H54 (cell line): ENCODE results near the gene IGLL1.
A peak's percentile ranks its signal among the peaks of the same experiment; 100 is the strongest.
"Not testable (repeated sequence)": the region's sequence is repeated elsewhere in the genome, so short reads cannot be mapped to it uniquely, and the experiment has no call there.

ENCODE experiments used
- DNase-seq: peaks from one replicate; pipeline ENCODE4 v3.0.0; 2011; ENCODE audit warnings: low spot score, mixed read lengths; ENCODE audit not compliant: insufficient read length
- FAIRE-seq: peaks from 3 replicates; lab custom pipeline; 2011; peaks lifted over from hg19 to GRCh38; lab: Jason Lieb, UNC
- POLR2A ChIP-seq: IDR thresholded peaks from 2 replicates; pipeline ENCODE4 v1.6.1; 2011; ENCODE audit warnings: low read depth, mild to moderate bottlenecking, low read length

The IGLL1 gene

DNA sequence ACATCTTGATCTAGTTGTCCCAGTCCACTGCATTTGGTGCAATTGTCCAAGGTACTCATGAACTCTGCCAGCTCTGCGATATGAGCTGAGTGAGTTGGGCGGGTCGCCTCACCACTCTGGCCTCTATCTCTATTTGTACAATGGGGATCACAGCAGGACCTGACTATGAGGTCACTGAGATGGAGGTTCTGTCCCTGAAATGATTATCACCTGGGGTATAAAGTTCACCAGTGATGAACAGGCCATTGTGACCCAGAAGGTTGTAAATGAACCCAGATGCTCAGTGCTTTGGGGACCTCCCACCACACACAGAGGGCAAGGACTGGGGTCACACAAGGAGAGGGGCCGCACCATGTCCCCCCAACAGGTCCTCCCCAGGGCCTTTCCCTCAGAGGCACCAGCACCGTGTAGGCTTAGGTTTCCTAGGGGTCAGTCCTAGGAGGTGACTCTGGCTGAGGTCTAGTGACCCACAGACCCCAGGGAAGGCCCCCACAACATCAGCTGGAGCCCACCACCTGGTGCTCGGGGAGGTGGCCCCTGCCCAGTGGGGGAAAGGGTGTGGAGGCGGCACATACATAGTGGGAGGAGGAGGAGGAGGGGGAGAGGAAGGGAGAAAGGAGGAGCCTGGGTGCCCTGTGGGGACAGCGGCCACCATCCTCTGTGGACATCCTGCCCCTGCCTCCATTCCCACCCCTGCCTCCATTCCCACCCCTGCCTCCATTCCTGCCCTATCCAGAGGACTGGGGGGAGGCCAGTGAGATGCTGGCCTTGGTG, 25.0 kb upstream of the IGLL1 start:
- DNase-seq (no peak), FAIRE-seq (no peak)
- TF ChIP-seq POLR2A, result no peak

DNA sequence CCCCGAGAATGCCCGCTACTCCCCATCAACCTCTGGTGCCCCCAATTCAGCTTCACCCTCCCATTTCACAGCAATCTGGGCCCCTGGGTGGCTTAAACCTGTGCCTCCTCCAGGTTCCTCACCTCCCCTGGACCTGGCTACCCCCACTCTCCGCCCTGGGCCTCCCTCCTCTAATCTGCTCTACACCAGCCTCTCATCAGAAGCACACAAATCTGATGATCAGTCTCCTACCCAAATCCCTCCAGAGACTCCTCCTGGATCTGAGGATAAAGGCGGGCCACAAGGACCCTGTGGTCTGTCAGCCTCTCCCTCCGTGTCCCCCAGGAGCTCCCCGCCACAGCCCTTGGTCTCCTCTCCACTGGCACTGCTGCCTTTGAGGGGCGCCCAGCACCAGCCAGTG, 23.2 kb upstream of the IGLL1 start:
- DNase-seq (no peak), FAIRE-seq (no peak)
- TF ChIP-seq POLR2A, result no peak

DNA sequence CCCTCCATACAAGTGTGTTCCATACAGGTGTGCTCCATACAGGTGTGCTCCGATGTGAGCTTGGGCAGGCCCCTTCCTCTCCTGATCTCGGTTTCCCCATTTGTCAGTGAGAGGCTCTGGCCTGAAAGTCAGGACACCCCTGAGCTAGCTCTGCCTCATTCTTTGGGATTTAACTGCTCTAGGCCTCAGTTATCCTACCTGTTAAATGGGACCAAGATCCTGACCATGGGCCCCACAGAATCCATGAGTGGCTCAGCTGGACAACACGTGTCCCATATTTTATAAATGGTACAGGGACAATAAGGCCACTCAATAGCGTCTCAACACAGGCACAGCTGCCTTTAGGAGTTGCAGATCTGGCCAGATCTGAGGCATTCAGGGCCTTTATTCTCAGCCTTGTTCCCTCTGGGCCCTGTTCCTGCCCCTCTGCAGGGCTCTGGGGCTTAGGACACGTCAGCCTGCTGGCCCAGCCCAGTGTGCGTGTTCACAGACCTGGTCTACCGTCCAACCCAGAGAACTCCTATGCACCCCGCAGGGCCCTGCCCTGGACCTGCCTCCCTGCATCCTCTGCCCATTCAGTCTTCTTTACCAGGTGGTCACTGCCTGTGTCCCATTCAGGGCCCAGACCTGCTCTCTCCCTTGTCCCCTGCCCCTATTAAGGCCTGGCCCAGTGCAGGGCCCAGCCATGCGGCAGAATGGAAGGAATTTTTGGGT, 18.9 kb upstream of the IGLL1 start:
- FAIRE-seq (no peak), DNase-seq (no peak)
- TF ChIP-seq POLR2A, result no peak

DNA sequence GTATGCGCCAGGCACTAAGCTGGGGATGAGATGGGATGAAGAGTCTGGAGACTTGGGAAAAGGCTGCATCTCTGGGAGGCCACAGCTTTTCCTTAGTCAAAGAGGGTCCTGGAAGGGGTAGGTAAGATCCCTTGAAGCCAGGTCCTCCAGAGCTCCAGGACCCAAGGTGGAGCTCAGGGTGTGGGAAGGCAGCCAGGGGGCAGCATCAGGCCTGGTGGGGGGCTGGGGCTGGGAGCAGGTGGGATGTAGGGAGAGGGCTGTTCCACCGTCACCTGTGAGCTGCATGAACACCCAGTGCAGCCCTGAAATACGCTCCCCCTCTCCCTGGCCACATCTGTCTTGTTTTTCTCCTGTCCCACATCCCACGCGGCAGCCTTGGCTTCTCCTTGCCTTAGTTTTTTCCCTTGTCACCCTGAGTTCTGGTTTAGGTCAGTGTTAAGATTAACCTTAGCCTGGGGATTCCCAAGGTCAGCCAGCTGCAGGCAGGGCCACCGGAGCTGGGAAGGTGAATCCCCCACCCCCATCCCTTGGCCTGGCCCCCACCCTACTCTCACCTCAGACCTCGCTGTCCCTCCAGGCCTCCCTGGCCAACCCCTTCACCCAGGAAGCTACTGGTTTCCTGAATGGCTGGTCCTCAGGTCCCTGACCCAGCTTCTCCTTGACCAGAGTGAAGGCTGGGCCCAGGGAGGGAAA, 17.6 kb upstream of the IGLL1 start:
- DNase-seq, FAIRE-seq: not testable (repeated sequence)

DNA sequence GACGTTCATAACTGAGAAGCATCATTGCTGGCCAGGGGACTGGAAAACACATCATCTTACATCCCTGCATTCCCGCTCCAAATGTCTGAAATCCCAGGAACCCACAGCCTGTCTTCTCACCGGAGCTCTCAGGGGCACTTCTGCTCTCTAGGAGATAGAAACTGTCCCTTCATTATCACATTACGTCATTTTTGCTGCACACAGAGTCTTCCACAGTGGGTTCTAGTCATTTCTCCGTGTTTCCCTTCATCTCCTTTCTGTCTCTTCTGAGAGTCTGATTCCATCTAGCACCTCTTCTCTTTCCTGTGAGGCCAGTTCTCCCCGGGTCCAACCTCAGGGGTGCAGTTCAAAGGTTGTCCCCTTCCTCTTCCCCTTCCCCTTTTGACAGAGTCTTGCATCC, 15.8 kb upstream of the IGLL1 start:
- not testable (repeated sequence) for FAIRE-seq, DNase-seq

DNA sequence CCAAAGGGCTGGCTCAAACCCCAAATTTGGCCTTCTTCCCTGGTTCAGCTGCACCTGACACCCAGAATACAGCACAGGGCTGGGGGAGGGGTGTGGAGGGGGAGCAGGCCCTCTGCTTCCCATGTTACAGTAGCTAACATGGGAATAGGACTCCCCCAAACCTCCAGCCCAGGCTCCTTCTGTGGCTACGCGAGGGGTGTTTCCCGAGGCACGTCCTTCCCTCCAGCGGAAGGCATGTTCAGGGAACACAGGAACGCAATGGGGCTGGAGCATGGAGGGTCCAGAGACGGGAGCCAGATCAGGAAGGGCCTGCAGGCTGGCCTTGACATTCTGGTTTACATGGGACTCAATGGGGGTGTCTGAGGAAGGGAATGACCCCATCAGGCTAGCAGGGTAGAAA, 11.8 kb upstream of the IGLL1 start:
- TF ChIP-seq POLR2A, result no peak
- no peak for FAIRE-seq
- no peak for DNase-seq

DNA sequence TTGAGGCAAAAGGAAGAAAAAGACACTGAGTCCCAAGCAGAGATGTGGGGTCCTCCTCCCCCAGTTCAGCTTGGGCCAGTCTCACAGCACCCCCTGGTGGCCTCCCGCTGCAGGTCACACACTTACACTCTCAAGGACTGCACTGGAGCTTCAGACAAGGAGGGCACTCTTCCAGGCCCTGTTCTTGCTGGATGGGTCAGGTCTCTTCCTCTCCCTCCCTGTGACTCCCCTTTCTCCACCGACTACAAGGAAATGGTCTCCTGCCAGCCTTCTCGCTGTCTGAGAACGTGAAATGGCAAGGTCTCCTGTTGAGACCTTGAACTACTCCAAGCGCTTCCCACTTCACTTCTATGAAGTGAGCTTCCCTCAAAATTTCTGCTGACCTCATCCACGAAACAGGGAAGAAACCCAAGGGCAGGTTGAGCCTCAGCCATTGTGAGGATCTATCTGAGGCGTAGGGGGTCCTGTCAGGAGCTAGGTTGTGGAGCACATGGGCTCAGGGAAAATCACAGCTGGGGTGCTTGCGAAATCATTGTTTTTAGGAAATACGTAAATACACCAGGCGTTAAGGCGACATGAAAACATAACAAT, 11.2 kb upstream of the IGLL1 start:
- TF ChIP-seq POLR2A, result no peak
- FAIRE-seq, result no peak
- DNase-seq, result peak; percentile 48

DNA sequence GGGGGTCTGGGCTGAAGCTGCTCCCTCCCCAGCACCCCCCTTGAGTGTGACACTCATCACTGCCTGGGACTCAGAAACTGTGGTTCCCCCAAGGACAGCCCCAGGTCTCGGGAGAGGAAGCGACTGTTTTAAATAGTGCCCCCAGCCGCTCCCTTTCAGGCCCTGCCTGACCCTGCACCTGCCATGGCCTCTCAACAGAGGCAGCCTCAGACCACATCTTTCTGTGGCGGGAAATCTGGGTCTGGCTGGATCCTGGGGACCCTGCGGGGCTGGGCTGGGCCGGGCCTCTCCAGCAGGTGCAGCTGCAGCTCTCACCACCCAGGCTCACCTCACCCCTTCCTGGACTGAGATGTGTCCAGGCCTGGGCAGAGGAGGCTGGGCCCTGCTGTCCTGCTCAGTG, 3.7 kb upstream of the IGLL1 start:
- DNase-seq (no peak), FAIRE-seq (no peak)
- TF ChIP-seq POLR2A, result no peak

DNA sequence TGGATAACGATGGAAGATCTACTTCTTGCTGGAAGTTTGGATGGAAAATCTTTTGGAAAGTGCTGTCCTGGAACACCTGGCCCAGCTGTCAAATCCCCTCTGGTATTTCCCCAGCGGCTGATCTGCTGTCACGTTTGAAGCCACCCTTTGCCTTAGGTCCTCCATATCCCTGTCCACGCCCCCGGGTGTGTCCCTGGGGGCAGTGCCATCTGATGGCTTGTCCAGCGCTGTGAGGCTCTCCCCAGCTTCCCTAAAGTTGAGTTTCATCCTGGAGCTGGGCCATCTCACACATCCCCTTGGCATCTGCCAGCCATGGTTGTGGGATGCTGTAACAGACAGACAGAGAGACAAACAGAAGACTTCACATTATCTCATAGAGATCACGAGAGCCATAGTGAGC, 3.1 kb upstream of the IGLL1 start:
- FAIRE-seq (no peak), DNase-seq (no peak)
- TF ChIP-seq POLR2A, result no peak

DNA sequence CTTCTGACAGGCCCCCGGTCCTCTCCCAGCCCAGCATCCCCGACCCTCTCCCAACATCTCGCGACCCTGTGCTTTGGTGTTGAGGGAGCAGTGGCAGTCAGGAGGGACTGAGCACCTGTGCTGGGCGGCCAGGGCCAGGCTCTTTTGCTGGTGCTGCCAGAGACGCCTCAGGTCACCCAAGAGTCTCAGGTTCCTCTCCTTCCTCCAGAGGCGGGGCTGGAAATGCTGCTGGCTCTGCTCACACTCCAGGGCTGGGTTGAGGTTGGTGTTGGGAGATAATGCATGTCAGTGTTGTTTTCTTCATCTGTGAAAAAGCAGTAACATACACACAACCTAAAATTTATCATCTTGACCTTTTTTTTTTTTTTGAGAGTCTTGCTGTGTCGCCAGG, 1.2 kb upstream of the IGLL1 start:
- no peak for FAIRE-seq
- no peak for DNase-seq
- no peak for TF ChIP-seq POLR2A

DNA sequence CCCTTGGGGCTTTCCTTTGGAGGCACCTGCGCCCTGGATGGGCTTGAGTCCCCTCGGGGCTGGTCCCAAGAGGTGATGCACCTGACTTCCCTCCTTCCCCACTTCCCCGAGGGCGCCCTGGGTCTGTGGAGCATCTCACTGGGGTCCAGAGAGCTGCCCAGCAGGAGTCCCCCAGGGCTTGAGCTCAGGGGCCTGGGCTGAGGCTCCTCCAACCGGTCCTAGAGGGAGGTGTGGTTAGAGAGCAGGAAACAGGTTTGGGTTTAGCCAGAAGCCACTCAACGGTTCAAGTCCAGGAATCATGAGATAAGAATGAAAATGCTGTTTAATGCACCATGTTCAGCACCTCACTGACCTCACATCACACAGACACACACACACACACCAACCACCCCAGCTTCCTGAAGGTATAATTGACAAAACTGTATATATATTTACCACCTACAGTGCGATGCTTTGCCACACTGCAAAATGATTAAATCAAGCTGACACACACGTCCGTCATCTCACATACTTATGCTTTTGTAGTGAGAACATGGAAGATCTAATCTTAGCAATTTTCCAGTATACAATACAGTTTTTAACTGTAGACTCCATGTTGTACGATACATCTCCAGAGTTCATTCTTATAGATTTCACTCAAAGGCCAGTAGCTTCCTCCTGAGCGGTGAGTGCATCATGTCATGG, 628 bp upstream of the IGLL1 start:
- TF ChIP-seq POLR2A, result no peak
- FAIRE-seq (no peak), DNase-seq (no peak)

DNA sequence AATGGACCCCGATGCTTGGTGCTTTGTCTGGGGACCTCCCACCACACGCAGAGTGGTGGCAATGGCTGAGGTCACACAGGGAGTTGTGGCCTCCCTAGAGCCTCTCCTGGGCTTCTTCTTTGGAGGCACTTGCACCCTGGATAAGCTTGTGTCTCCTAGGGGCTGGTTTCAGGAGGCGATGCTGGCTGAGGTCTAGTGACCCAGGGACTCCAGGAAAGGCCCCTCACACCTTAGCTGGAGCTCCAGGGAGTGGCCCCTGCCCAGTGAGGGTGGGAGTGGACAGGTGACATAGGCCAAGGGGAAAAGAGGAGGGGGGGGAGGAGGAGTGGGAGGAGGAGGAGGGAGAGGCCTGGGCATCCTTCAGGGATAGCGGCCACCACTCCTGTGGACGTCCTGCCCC, 810 bp downstream of the IGLL1 start:
- FAIRE-seq, result no peak
- DNase-seq, result no peak
- no peak for TF ChIP-seq POLR2A

DNA sequence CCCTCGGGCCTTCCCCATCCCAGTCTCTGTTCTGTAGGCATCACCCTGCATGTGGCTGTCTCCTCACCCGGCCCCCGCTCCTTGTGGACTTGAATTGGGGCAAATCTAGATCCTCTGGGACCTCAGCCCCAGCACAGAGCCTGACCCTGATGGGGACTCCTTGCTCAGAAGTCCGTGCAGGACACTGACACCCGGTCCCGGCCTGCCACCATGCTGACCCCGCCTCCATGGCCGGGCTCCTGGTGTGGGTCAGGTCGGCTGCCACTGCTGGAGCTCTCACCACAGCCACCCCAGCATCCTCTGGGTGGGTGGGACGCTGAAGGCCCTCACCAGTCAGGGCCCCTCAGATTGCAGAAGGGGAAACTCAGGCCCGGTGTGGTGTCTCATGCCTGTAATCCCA, 1.8 kb downstream of the IGLL1 start:
- FAIRE-seq, result no peak
- no peak for TF ChIP-seq POLR2A
- no peak for DNase-seq

DNA sequence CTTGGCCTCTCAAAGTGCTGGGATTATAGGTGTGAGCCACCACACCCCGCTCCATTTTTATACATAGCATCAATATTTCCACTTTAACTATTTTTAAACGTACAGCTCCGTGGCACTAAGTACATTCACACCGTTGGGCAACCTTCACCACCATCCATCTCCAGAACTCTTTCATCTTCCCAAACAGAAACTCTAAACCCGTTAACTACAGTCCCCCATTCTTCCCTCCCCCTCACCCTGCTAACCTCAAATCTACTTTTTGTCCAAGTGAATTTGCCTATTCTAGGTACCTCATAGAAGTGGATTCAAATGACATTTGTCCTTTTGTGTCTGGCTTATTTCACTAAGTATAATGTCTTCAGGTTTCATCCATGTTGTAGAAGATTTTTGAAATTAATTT, 3.4 kb downstream of the IGLL1 start:
- FAIRE-seq (no peak), DNase-seq (no peak)
- no peak for TF ChIP-seq POLR2A
